Non-pigmented ciliary epithelial cell (primary cell): ENCODE data around the gene ITGA7.

Experiments
- DNase-seq: peaks from one replicate; pipeline ENCODE4 v3.0.0-alpha.2; 2010; ENCODE audit warnings: low read depth

ITGA7 gene

GRCh38 chr12:55718624-55719275, 11.0 kb upstream of the ITGA7 start:
- no peak for DNase-seq

GRCh38 chr12:55718015-55718414, 10.3 kb upstream of the ITGA7 start:
- no peak for DNase-seq

GRCh38 chr12:55717011-55718007, 9.6 kb upstream of the ITGA7 start:
- DNase-seq: no peak

GRCh38 chr12:55716582-55716957, 8.9 kb upstream of the ITGA7 start:
- no peak for DNase-seq

GRCh38 chr12:55715833-55716581, 8.3 kb upstream of the ITGA7 start, which contains the start of gene BLOC1S1:
Gene BLOC1S1, plus strand, starts transcription at chr12:55716046. Its CDS starts 6 bp downstream, at chr12:55716052.
- DNase-seq: no peak

GRCh38 chr12:55715169-55715764, 7.6 kb upstream of the ITGA7 start:
- no peak for DNase-seq

- no peak for DNase-seq
Measured at GRCh38 chr12:55713721-55714120, 6.0 kb upstream of the ITGA7 start.

GRCh38 chr12:55712700-55713415, 5.2 kb upstream of the ITGA7 start:
- no peak for DNase-seq

GRCh38 chr12:55711786-55712553, 4.3 kb upstream of the ITGA7 start:
- DNase-seq: no peak

GRCh38 chr12:55708695-55709233, 1.1 kb upstream of the ITGA7 start:
- DNase-seq: no peak

- DNase-seq: no peak
Measured at GRCh38 chr12:55707219-55707671, 459 bp downstream of the ITGA7 start.

- DNase-seq: no peak
Measured at GRCh38 chr12:55706568-55707218, 1.0 kb downstream of the ITGA7 start.

GRCh38 chr12:55705782-55706402, 1.8 kb downstream of the ITGA7 start:
- DNase-seq: no peak

- no peak for DNase-seq
Measured at GRCh38 chr12:55704824-55705718, 2.6 kb downstream of the ITGA7 start.

- no peak for DNase-seq
Measured at GRCh38 chr12:55703901-55704761, 3.6 kb downstream of the ITGA7 start.

- no peak for DNase-seq
Measured at GRCh38 chr12:55703288-55703687, 4.4 kb downstream of the ITGA7 start.

GRCh38 chr12:55702861-55703260, 4.8 kb downstream of the ITGA7 start:
- DNase-seq: no peak
